Central memory CD4-positive, alpha-beta T cell (primary cell): ENCODE data around the gene CDK12.

Experiments used
- DNase-seq: peaks from one replicate; pipeline ENCODE4 v3.0.0; 2022

The CDK12 gene

GRCh38 chr17:39549747-39550573 lies 88.7 kb downstream of the CDK12 start:
- no peak for DNase-seq

GRCh38 chr17:39551879-39552278 lies 90.6 kb downstream of the CDK12 start:
- DNase-seq: no peak

DNA sequence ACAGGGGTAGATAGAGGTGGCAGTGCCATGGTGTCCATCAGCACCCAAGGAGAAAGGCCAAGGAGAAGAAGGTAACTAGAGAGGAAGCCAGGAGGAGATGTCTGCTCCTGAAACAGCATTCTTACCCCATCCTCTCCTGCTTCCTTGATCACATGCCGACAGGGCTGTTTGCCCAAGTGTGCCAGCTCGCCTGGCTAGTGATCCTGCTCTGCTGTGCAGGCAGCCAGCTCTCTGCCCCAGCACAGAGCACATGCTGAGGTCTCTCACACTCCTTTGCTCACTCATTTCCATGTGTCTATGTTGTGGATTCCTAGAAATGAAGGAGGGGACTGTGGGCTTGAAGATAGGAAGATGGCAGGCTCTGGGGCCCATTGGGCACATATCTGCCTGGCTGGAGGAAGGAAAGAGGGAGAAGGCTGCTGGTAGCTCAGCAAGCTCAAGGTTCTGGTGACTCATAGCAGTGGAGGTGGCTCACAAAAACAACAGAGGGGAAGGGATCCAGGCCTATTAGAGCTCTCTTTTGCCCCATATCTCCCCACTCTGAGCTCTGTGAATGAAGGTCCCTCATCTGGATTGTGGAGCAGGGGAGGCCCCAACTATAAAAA lies 92.2 kb downstream of the CDK12 start:
- no peak for DNase-seq

DNA sequence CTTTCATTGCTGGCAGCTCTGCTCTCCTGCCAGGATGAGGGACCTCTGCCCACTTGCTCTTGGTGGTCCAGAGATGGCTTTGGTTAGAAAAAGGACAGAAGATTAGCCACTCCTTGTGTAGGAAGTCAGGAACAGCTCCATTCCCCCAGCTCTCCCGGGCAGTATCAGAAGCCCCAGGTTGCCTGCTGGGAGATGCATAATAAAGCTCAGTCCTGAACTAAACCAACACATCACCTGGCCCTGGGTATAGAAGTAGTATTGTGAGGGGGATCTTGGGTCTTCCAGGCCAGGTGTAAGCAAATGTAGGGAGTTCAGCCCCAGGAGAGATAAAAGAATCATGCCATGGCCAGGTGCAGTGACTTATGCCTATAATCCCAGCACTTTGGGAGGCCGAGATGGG lies 94.1 kb downstream of the CDK12 start:
- no peak for DNase-seq

- DNase-seq: no peak
Measured at GRCh38 chr17:39556423-39556822, 95.1 kb downstream of the CDK12 start.

- no peak for DNase-seq
Measured at GRCh38 chr17:39562395-39562794, 101.1 kb downstream of the CDK12 start.

DNA sequence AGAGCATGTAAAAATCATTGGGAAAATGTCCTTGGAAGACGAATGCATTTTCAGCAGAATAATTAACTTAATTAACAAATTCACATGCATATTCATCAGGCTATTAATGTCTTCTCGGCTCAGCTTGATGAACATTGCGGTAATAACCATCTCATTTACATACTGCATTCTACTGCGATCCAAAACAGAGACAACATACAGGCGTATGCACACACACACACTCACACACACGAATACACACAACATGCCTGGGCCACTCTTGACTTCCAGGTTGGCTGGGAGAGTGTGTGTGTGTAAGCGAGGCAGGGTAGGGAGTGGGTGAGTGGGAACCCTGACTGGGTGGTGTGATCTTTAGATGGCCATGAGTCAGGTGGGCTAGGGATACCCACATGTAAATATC lies 101.7 kb downstream of the CDK12 start:
- DNase-seq: no peak

DNA sequence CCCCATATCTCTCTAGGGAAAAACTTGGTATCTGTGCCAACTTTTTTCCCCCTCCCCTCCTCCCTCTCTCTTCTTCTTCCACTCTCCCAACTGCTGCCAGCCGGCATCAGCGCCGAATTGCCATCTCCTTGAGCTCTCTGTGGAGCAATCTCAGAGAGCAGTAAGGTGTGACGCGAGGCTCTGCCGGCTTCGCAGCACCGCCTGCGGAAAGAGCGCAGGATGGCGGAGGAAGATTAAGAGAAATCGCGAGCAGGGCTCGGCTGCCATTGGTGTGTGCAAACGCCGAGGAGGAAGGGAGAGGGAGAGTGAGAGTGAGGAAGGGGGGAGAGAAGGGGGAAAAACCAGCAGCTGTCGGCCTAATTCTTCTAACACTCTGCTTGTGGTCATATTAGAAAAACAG lies 102.2 kb downstream of the CDK12 start:
- no peak for DNase-seq

- no peak for DNase-seq
Measured at GRCh38 chr17:39564211-39564848, 103.0 kb downstream of the CDK12 start.

- no peak for DNase-seq
Measured at GRCh38 chr17:39566094-39566850, 105.0 kb downstream of the CDK12 start.

GRCh38 chr17:39568702-39569101 lies 107.4 kb downstream of the CDK12 start:
- DNase-seq: no peak

DNA sequence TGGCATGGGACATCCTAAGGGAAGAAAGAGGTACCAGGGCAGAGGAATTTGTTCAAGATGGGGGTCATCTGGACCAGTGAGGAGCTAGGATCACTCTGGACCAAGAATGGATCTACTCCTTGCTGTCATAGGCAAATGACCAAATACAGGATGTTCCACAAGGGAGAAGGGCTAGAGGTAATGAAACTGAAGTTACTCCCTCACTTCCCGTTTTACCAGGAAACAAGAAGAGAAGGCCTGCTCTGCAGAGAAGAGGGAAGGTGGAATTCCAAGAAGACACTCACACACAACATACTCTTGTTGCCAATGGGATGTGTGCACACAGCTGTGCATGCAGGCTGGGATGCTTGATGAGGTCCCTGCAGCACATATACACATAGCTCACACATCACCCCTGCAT lies 107.8 kb downstream of the CDK12 start:
- DNase-seq: no peak

DNA sequence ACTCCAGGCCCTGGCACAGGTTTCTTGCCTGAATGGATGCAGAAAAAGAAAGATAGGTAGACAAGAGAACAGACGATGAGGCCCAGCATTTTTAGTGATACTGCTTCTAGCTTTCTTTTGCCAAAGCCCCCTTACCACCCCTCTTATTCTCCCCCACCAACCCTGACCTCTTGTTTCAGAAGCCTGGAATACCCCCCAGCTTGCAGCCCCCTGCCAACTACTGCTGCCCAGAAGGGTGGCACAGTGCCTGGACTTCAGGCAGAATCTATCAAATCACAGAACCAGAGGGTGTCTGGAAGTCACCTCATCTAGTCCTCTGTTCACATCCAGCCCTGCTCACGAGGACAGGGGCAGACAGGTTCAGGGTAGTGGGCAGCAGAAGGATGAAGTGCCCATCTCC lies 110.8 kb downstream of the CDK12 start:
- no peak for DNase-seq

DNA sequence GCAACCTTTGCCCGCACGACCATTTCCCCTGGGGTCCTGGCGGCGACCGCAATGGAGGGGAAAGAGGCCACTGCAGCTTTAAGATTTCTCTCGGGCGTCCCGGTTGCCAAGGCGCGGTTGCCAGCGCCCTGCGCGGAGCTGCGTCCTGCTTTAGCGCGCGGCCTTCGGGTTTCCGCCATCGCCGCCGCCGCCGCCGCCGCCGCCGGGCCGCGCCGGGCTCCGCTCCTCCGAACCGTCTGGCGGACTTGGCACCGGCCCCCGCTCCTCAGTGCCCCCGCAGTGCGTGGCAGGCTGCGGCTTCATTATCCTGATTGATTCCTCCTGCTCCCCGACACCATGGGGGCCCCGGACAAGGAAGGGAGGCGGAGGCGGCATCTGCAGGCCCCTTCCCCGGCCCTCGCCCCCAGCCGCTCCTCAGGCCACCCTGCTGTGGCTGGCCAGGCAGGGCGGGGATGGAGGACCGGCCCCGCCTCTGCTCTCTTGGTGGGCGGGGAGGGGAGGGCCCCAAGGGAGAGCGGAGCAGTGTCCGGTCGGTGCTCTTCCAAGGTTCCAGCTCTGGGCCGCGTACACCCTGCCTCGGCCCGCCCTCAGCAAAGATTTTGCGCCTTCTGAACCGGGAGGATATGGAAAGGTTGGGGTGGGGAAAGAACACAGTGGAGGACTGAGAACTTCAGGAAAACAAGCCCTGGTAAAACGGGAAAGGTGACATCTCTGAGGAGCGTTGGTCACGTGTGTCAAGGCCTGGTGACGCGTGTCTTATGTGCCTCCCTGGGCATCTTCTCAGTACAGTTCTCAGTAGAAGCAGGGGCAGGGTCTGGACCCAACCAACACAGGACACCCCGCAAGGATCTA lies 112.4 kb downstream of the CDK12 start:
- DNase-seq: no peak

DNA sequence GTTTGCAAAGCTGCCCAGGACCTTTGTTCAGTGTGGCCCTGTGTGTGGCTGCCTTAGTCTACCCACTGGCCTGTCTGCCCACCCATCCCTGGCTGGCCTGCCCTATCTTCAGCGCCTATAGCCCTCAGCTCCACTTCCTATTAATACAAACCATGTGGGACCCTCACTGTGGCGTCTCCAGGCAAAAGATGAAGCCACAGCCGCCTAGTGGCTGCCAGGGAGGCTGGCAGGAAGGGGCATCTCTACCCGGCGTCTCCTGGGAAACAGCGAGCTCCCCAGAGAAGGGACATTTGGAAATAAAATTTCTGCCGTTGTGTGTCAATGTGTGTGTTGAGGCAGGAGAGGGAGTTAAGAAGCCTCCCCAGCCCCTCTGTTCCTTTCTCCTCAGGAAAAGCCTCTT lies 114.9 kb downstream of the CDK12 start:
- no peak for DNase-seq

DNA sequence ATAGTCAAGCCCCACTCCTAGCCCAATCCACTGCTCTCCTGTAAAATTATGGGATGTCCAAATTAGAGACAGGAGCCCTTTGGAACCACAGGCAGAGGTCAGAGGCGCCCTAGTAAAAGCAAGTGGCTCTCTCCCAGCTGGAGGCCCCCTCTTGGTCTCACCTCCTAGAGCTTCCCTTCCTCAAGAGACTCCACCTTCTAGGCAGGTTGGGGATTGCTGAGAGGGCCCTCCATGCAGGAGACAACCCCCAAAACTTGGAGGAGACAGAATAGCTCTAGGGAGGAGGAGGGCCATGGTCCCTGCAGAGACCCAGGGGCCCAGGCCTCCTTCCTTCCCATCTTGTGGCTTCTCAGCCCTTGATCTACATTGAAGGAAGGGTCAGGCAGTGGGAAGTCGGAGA lies 117.0 kb downstream of the CDK12 start:
- no peak for DNase-seq

- DNase-seq: no peak
Measured at GRCh38 chr17:39579318-39580081, 118.2 kb downstream of the CDK12 start.

- no peak for DNase-seq
Measured at GRCh38 chr17:39580082-39580468, 118.8 kb downstream of the CDK12 start.

GRCh38 chr17:39581071-39581758 lies 119.9 kb downstream of the CDK12 start:
- DNase-seq: no peak

GRCh38 chr17:39581759-39582085 lies 120.4 kb downstream of the CDK12 start:
- no peak for DNase-seq

- no peak for DNase-seq
Measured at GRCh38 chr17:39582658-39583057, 121.4 kb downstream of the CDK12 start.
